Measurements from ENCODE around the gene IGSF21.

Gene IGSF21

DNA sequence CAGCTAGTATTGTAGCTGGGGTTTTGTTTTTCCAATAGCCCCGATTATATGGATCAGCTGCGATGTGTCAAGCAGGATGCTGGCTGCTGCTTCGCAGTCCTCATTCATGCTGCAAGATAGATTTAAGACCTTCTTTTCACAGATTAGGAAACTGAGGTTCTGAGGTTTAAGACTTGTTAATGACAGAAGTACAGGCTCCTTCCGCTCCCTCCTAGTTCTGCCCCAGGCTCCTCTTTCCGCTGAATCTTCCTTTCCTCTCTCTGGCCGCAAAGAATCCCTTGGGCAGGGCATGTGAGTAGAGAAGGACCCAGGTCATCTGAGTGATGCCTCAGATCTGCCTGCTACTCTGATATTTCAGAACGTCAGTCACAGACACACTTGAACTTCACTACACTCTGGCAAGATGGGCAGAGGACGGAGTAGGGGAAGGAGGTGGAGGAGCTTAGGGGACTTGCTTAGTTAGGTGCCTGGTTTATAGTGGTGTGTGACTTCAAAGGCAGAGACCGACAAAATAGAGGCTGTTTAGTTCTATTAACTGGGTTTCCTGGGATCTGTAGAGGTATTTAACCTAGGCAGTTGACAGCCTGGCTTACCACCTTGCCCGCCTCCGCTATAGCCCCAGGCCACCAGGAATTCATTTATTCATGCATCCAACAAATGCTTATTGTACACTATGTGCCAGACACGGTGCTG lies 4.2 kb downstream of the IGSF21 start:
- Mint-ChIP-seq H3K4me3 (peak overlapping the region in 1 of 3 experiments; percentile 8), H3K9me3 (no peaks in the 10 kb centered on the region), H3K27me3 (ENCODE audit: low read depth) (peaks cover 98% of the 10 kb centered on the region), H3K27ac (no peak overlapping the region), H3K4me1 (peaks cover 23% of the 10 kb centered on the region), H3K36me3 (ENCODE audit: low read depth) (no peaks in the 10 kb centered on the region)
- TF ChIP-seq, protein P1, sequence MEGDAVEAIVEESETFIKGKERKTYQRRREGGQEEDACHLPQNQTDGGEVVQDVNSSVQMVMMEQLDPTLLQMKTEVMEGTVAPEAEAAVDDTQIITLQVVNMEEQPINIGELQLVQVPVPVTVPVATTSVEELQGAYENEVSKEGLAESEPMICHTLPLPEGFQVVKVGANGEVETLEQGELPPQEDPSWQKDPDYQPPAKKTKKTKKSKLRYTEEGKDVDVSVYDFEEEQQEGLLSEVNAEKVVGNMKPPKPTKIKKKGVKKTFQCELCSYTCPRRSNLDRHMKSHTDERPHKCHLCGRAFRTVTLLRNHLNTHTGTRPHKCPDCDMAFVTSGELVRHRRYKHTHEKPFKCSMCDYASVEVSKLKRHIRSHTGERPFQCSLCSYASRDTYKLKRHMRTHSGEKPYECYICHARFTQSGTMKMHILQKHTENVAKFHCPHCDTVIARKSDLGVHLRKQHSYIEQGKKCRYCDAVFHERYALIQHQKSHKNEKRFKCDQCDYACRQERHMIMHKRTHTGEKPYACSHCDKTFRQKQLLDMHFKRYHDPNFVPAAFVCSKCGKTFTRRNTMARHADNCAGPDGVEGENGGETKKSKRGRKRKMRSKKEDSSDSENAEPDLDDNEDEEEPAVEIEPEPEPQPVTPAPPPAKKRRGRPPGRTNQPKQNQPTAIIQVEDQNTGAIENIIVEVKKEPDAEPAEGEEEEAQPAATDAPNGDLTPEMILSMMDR (IDR thresholded peaks at IDR 0.05; ENCODE audit: unreplicated experiment in 3 of 3) = no peak

DNA sequence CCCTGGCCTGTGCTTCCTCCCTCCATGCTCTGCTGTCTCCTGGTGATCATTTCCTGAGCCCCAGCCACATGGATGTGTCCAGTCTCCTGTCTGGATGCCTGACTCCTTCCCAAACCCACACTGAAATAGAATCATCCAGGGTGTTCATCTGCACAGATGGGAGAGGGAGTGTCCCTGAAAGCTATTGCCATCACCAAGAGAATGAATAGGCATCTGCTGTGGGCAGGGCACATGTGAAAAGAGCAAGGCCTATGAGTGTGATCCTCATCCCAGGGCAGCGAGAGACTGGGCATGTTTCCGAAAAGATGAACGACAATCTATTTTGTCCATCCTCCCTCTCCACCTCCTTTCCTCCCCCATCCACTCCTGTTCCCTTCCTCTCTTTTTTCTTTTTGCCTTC lies 5.0 kb downstream of the IGSF21 start:
- TF ChIP-seq, protein P1 (IDR thresholded peaks at IDR 0.05; ENCODE audit: unreplicated experiment in 3 of 3) = no peak
- H3K27me3 Mint-ChIP-seq (ENCODE audit: low read depth) = peaks cover 98% of the 10 kb centered on the region
- no peak overlapping the region for H3K27ac Mint-ChIP-seq
- no peak overlapping the region for H3K4me3 Mint-ChIP-seq
- H3K4me1 Mint-ChIP-seq = peaks cover 17% of the 10 kb centered on the region
- H3K9me3 Mint-ChIP-seq = no peaks in the 10 kb centered on the region
- H3K36me3 Mint-ChIP-seq (ENCODE audit: low read depth) = no peaks in the 10 kb centered on the region

DNA sequence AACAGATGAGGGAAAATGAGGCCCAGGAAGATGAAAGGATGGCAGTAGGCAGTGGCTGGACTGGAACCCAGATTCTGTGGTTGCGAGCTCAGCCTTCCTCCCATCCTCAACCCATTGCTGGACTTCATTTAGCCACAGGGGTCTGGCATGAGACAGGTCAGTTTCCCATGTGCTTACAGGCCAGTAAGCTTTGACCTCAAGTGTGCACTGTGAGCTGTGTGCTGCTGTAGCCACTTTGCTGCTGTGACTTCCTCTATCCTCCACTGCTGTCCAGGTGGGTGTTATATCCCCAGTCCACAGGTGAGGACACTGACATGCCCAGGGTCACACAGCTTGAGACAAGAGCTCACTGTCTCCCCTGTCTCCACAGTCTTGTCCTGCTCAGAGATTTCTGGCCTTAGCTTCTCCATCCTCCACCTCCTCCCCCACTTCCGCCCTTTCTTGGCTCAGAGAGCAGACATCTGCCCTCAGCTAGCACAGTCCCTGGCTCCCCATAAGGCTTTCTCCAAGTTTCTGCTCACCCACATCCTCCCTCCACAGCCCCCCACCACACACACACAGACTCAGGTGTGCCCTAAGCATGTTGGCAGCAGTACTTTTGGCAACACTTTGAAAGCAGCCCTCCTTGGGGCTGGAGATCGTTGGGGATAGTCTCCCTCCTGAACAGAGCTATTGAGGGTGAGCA lies 7.3 kb downstream of the IGSF21 start:
- TF ChIP-seq, protein P1 (IDR thresholded peaks at IDR 0.05; ENCODE audit: unreplicated experiment in 3 of 3) = no peak
- Mint-ChIP-seq H3K4me3 (no peak overlapping the region), H3K36me3 (ENCODE audit: low read depth) (no peaks in the 10 kb centered on the region), H3K27me3 (ENCODE audit: low read depth) (peaks cover 100% of the 10 kb centered on the region), H3K27ac (no peak overlapping the region), H3K9me3 (no peaks in the 10 kb centered on the region), H3K4me1 (peaks cover 9% of the 10 kb centered on the region)

DNA sequence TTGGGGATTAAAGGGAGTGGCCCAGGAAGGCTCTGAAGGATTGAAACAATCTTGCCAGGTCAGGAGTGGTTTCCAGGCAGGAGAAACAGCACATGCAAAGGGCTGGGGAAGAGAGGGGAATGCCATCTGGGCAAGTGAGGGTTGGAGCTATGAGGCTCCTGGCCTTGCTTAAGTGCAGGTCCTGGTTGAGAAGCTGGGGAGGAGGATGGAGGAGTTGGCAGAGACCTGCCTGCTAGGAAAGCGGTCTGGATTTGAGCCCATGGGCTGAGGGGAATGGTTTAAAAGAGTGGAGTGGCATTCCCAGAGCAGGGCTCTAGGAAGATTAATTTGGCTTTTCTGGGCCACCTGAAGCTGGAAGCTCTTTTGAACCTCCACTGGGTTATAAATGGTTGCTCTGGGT lies 9.2 kb downstream of the IGSF21 start:
- Mint-ChIP-seq H3K9me3 (no peaks in the 10 kb centered on the region), H3K4me3 (no peak overlapping the region), H3K27ac (no peak overlapping the region), H3K36me3 (ENCODE audit: low read depth) (no peaks in the 10 kb centered on the region), H3K4me1 (peaks cover 1% of the 10 kb centered on the region), H3K27me3 (ENCODE audit: low read depth) (peaks cover 100% of the 10 kb centered on the region)
- TF ChIP-seq, protein P1 (IDR thresholded peaks at IDR 0.05; ENCODE audit: unreplicated experiment in 3 of 3) = no peak

DNA sequence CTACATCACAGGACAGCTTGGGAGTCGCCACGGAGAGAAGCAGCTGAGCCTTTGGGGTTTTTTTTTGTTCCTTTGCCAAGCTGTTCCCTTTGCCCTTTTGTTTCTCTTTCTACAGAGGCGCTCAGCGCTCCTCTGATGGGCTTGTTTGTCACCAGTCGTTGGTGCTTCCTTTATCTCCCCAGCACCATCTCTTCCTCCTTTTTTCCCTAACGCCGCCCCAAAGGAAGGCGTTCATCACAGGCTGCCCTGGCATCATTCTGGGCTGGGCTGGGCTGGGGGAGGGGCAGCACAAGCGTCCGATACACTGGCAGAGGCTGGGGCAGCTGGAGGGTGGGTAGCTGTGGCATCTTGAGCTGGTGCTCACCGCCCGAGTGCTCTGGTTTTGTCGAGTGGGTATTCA lies 10.5 kb downstream of the IGSF21 start:
- Mint-ChIP-seq H3K27ac (no peak overlapping the region), H3K9me3 (no peaks in the 10 kb centered on the region), H3K36me3 (ENCODE audit: low read depth) (no peaks in the 10 kb centered on the region), H3K4me1 (no peaks in the 10 kb centered on the region), H3K27me3 (ENCODE audit: low read depth) (peaks cover 98% of the 10 kb centered on the region), H3K4me3 (no peak overlapping the region)
- TF ChIP-seq, protein P1 (IDR thresholded peaks at IDR 0.05; ENCODE audit: unreplicated experiment in 3 of 3) = no peak

DNA sequence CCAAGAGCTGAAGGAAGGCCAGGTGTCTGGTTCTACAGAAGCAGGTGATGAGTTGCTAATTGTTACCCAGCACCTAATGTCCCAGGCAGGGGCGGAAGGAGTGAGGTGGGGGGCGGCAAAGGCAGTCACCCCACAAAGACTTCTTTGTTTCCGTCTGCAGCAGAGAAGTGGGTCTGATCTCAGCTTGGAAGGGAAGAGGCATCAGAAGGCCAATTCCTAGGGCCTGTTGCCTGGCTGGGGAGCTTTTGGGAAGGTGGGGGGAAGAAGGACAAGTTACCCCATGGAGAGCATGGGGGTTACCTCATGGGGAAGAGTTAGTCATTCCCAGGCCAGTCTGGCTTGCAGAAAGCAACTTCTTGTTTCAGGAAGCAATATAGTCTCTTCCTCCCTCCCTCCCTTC lies 10.9 kb downstream of the IGSF21 start:
- Mint-ChIP-seq H3K36me3 (ENCODE audit: low read depth) (no peaks in the 10 kb centered on the region), H3K4me3 (no peak overlapping the region), H3K27me3 (ENCODE audit: low read depth) (peaks cover 96% of the 10 kb centered on the region), H3K4me1 (no peaks in the 10 kb centered on the region), H3K27ac (no peak overlapping the region), H3K9me3 (no peaks in the 10 kb centered on the region)
- TF ChIP-seq, protein P1 (IDR thresholded peaks at IDR 0.05; ENCODE audit: unreplicated experiment in 3 of 3) = no peak

Data from nephron (organoid).